ENCODE results near the gene RTN4R.

- TF ChIP-seq CTCF (IDR thresholded peaks at IDR 0.05) (no peak), POLR2A (IDR thresholded peaks at IDR 0.05) (no peak), POLR2AphosphoS5 (IDR thresholded peaks at IDR 0.05) (no peak)
Measured at GRCh38 chr22:20283674-20284066, 15.6 kb upstream of the RTN4R start.
